DND-41 (cell line): ENCODE data around the gene HDAC4.

Experiments
- CTCF ChIP-seq: IDR thresholded peaks from 2 replicates; pipeline ENCODE4 v1.5.1; 2012; ENCODE audit warnings: borderline replicate concordance, low read length, moderate library complexity, mild to moderate bottlenecking; ENCODE audit not compliant: poor library complexity, severe bottlenecking; ENCODE audit errors: extremely low read depth
- EZH2 ChIP-seq: IDR thresholded peaks from 3 replicates; pipeline ENCODE4 v1.6.1; 2012; ENCODE audit warnings: borderline replicate concordance, low read depth, mild to moderate bottlenecking, moderate library complexity, low read length, inconsistent platforms; ENCODE audit not compliant: severe bottlenecking

GRCh38 chr2:239388236-239389151 lies 12.3 kb downstream of the HDAC4 start:
- TF ChIP-seq CTCF: no peak
- TF ChIP-seq EZH2: no peak
